ENCODE results near the gene XPC.
"Not testable (repeated sequence)": the region's sequence is repeated elsewhere in the genome, so short reads cannot be mapped to it uniquely, and the experiment has no call there.

Gene XPC

DNA sequence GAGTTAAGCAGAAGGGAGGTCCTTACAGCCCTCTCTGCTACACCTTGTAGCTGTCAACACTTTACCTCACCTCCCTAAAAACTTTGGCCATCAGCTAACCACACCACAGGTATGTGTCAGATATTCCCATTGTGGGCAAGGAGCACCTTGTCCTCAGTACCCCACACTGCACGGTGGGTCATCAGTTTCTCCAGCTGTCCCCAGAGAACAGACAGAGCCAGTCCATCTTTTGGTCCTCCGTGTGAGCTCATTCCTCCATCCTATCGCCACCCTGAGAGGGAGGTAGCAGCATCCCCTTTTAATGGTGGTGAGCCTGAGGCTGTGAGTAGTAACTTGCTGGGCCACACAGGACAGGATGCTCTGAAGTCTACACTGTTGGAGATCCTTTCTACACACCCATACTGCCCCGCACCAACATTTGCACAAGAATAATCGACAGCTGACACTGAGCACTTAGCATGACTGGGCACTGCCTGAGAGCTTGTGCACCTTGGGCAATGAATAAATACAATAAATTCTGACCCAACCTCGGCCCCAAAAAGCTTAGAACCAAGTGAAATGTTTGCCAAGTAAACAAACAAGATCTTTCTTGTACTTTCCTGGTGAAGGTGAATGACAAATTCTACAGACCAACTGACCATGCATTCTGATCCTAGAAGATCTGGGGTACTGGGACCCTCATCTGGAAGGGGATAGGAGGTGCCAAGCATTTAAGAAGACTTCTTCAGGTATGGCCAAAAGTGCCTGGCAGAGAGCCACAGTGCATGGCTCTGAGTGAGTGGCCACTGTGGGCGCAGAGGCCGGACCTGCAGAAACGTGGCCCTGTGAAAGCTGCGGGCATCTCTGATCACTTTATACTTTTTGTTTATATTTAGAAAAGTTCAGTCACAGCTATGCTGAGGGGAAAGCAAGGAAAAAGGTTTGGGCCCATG is 60.7 kb downstream of the XPC start:
- no peak for DNase-seq

GRCh38 chr3:14113965-14114635 is 64.3 kb downstream of the XPC start:
- no peak for DNase-seq

DNA sequence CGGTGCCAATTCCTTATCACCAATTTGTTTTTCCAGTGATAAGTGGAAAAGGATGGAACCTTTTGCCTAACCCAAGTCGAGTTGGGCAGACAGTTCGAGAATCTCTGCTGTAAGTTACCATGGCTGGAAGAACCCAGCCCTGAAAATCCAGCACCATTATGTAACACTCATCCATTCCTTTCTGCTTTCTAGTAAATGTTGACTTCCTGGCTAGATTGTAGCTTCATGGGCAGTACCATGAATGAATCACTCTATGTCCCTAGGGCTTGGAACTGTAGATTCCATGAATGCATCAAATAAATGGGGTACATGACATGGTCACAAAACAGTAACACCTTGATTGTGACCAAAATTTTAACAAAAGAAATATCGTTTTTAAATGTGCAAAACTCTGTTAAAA is 67.7 kb downstream of the XPC start:
- DNase-seq, result no peak

GRCh38 chr3:14109821-14110220 is 68.6 kb downstream of the XPC start:
- not testable (repeated sequence) for DNase-seq

DNA sequence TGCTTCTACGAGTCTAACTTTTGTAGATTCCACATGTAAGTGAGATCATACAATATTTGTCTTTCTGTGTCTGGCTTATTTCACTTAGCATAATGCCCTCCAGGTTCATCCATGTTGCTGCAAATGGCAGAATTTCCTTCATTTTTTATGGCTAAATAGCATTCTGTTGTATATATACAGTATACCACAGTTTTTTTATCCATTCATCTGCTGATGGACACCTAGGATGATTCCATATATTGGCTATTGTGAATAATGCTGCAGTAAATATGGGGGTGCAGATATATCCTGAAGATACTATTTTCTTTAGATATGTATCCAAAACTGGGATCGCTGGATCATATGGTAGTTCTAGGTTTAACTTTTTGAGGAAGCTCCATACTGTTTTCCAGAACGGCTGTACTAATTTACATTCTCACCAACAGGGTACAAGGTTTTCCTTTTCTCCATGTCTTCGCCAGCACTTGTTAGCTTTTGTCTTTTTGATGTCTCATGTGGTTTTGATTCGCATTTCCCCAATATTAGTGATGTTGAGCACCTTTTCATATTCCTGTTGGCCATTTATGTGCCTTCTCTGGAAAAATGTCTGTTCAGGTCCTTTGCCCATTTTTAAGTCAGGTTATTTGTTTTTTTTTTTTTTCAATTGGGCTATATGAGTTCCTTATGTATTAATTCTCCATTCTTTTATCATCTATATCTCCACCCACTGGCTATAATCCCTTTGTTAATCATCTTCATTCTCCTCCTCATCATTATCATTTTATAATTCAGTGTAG is 80.6 kb downstream of the XPC start:
- no peak for DNase-seq

DNA sequence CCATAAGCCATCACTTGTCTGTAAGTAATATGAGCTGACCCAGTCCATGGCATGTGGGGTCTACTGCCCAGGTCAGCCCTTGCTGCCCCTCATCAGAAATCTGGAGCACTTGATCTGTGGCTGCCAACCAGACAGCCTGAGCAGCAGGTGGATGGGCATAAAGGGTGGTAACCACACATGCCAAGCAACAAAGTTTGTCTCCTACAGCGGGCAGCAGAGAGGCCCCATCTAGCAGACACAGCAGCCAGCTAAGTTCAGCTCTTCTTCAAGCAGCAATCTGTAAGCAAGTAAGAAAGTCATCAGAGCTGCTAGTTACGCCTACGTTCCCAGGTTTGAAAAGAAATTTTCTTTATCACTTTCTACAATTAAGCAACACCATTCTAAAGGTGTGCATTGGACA is 81.7 kb downstream of the XPC start:
- no peak for DNase-seq

All from activated CD4-positive, alpha-beta T cell treated with anti-CD3 and anti-CD28 coated beads, Interleukin-2, Interleukin-6, amounts not matched to agents 100 ng/mL and 50 ng/mL, durations not matched to agents 16 hours and 8 hours (primary cell).